CD4-positive, alpha-beta T cell (primary cell): Measurements from ENCODE around the gene PPP1R3E. TPM values are rescaled to one million over a fixed set of nuclear protein-coding genes. Genes with fewer than 3 reads are reported as not detected.

Experiments used
- ATAC-seq: fragments of 200-7000 bp; cut with Tn5 transposase; one replicate; pipeline ENCODE4 v1.10.0; 2022; ENCODE audit warnings: mild to moderate bottlenecking; ENCODE audit not compliant: poor library complexity
- CTCF ChIA-PET: fragments of 350-600 bp; sonication (Branson Sonifier 250); formaldehyde crosslinking; loops from one replicate; lab custom pipeline; 2021; ENCODE audit warnings: antibody characterized with exemption, inconsistent platforms; lab: Charles Lee
- POLR2A ChIA-PET: fragments of 350-600 bp; sonication (Branson Sonifier 250); formaldehyde crosslinking; loops from one replicate; lab custom pipeline; 2021; ENCODE audit warnings: antibody characterized with exemption, inconsistent platforms; lab: Charles Lee
- DNase-seq, 14 experiments: peaks; one replicate each; pipeline ENCODE4 v3.0.0-alpha.2; 2013 to 2020; ENCODE audit warnings: mixed read lengths in 2 of 14
- H3K27ac ChIP-seq, 2 donors: one replicate each; pipeline versions ENCODE4 v1.5.1 to v1.7.0; 2013; ENCODE audit warnings: low read length in 2 of 2, low read depth in 1 of 2, mild to moderate bottlenecking in 1 of 2
- H3K27me3 ChIP-seq, 2 experiments: 1 replicate in 1 of 2; 2 replicates in 1 of 2; pipeline versions ENCODE4 v1.6.1 to v1.7.0; 2013; ENCODE audit warnings: low read length in 2 of 2, control low read depth in 1 of 2, mild to moderate bottlenecking in 1 of 2, moderate library complexity in 1 of 2; ENCODE audit not compliant: insufficient read depth in 2 of 2, control insufficient read depth in 1 of 2
- H3K36me3 ChIP-seq: one replicate; pipeline ENCODE4 v1.6.1; 2013; ENCODE audit warnings: low read length, control low read depth; ENCODE audit not compliant: insufficient read depth
- H3K4me1 ChIP-seq: one replicate; pipeline ENCODE4 v1.6.1; 2013; ENCODE audit warnings: low read length, control low read depth; ENCODE audit not compliant: insufficient read depth
- H3K4me3 ChIP-seq: one replicate; pipeline ENCODE4 v1.5.1; 2013; ENCODE audit warnings: mild to moderate bottlenecking, low read length, moderate library complexity
- H3K9me3 ChIP-seq, 2 experiments: 1 replicate in 1 of 2; 2 replicates in 1 of 2; pipeline versions ENCODE4 v1.6.1 to v1.7.0; 2013; ENCODE audit warnings: low read length in 2 of 2, mild to moderate bottlenecking in 2 of 2, control low read depth in 1 of 2, moderate library complexity in 1 of 2; ENCODE audit not compliant: control insufficient read depth in 1 of 2, insufficient read depth in 1 of 2
- H3K27ac Mint-ChIP-seq: one replicate; pipeline ENCODE4 v1.8.0; 2020; ENCODE audit warnings: mixed read lengths
- H3K27me3 Mint-ChIP-seq: one replicate; pipeline ENCODE4 v1.8.0; 2021; ENCODE audit warnings: mixed read lengths
- H3K36me3 Mint-ChIP-seq: one replicate; pipeline ENCODE4 v1.8.0; 2021; ENCODE audit warnings: low read depth, mixed read lengths
- H3K4me1 Mint-ChIP-seq: one replicate; pipeline ENCODE4 v1.8.0; 2021; ENCODE audit warnings: low read depth, mixed read lengths
- H3K4me3 Mint-ChIP-seq: one replicate; pipeline ENCODE4 v1.8.0; 2020; ENCODE audit warnings: mild to moderate bottlenecking, mixed read lengths
- H3K9me3 Mint-ChIP-seq: one replicate; pipeline ENCODE4 v1.8.0; 2020; ENCODE audit warnings: mixed read lengths
- intact Hi-C, 2 experiments: fragments of 100-400 bp; cut with DNase I in 1 of 2; cut with micrococcal nuclease in 1 of 2; formaldehyde crosslinking; loops; one replicate each; pipeline versions ENCODE4 v1.15.1 to v1.9.0; 2023 to 2025; cut with DNase I, micrococcal nuclease
- total RNA-seq, 174 experiments: library from RNA in 2 of 174; stranded (reverse) in 2 of 174; gene quantifications; one replicate each; pipeline ENCODE4 v1.2.3 and lab custom pipeline; 2021 to 2026
- TF ChIP-seq, protein P1 (sequence below): fragments of 200-600 bp; IDR thresholded peaks from one replicate; pipeline ENCODE4 v1.8.0; 2022; ENCODE audit warnings: antibody characterized with exemption, mild to moderate bottlenecking

Gene PPP1R3E
- total RNA-seq, 2 experiments from 2014 or later: 51.0 to 53.8 TPM

- H3K27ac Mint-ChIP-seq: no peak overlapping the region
- H3K27me3 Mint-ChIP-seq: peaks cover 25% of the 10 kb centered on the region
- POLR2A ChIA-PET: no interaction called here
- H3K4me3 Mint-ChIP-seq: no peak overlapping the region
- Histone ChIP-seq H3K4me3 (no peak overlapping the region), H3K27ac (no peak overlapping the region), H3K4me1 (peaks cover 4% of the 10 kb centered on the region), H3K27me3 (peaks cover 0 to 7% of the 10 kb centered on the region in 2 experiments), H3K36me3 (no peaks in the 10 kb centered on the region), H3K9me3 (peaks cover 0 to 1% of the 10 kb centered on the region in 2 experiments)
- peaks cover 7% of the 10 kb centered on the region for H3K36me3 Mint-ChIP-seq
- TF ChIP-seq, protein P1, sequence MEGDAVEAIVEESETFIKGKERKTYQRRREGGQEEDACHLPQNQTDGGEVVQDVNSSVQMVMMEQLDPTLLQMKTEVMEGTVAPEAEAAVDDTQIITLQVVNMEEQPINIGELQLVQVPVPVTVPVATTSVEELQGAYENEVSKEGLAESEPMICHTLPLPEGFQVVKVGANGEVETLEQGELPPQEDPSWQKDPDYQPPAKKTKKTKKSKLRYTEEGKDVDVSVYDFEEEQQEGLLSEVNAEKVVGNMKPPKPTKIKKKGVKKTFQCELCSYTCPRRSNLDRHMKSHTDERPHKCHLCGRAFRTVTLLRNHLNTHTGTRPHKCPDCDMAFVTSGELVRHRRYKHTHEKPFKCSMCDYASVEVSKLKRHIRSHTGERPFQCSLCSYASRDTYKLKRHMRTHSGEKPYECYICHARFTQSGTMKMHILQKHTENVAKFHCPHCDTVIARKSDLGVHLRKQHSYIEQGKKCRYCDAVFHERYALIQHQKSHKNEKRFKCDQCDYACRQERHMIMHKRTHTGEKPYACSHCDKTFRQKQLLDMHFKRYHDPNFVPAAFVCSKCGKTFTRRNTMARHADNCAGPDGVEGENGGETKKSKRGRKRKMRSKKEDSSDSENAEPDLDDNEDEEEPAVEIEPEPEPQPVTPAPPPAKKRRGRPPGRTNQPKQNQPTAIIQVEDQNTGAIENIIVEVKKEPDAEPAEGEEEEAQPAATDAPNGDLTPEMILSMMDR: no peak
- no peak for ATAC-seq
- no peaks in the 10 kb centered on the region for H3K9me3 Mint-ChIP-seq
- CTCF ChIA-PET: no interaction called here
- H3K4me1 Mint-ChIP-seq: no peaks in the 10 kb centered on the region
- intact Hi-C loops: no loop called here
- DNase-seq: no peak
Measured at GRCh38 chr14:23346693-23347405, 44.2 kb upstream of the PPP1R3E start.

- Mint-ChIP-seq H3K27me3 (peaks cover 21% of the 10 kb centered on the region), H3K27ac (no peak overlapping the region), H3K36me3 (peaks cover 7% of the 10 kb centered on the region), H3K9me3 (no peaks in the 10 kb centered on the region), H3K4me1 (no peaks in the 10 kb centered on the region), H3K4me3 (peak overlapping the region; percentile 44)
- H3K4me1 ChIP-seq: no peaks in the 10 kb centered on the region
- H3K9me3 ChIP-seq: no peaks in the 10 kb centered on the region
- TF ChIP-seq, protein P1: no peak
- intact Hi-C loops: no loop called here
- ChIA-PET POLR2A (interaction anchor here (1.4 kb wide), 1 partner anchor 25 kb away, joined by 4 read pairs; the partner anchor contains the start of gene PABPN1), CTCF (no interaction called here)
- no peak for DNase-seq
- H3K36me3 ChIP-seq: no peaks in the 10 kb centered on the region
- H3K27me3 ChIP-seq: peaks cover 0 to 7% of the 10 kb centered on the region in 2 experiments
- H3K27ac ChIP-seq: no peak overlapping the region
- no peak for ATAC-seq
- H3K4me3 ChIP-seq: no peak overlapping the region
Measured at GRCh38 chr14:23345987-23346692, 43.5 kb upstream of the PPP1R3E start.

DNA sequence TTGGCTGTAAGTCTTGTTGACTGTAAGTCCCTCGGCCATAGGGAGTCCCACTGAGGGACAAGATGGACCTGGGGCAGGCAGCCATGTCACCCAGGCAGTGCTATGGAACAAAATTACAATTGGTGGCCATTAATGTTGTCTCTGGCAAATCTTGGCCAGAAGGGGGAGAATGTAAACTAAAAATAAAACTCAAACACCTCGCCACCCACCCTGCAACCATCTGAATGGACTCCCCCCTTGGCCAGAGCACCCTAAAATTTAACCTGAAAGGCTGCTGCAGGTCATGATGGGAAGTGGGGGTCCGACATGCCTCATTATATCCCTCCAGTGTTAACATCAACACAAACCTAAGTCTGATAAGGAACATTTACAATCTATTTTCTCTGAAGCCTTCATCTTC is 41.8 kb upstream of the PPP1R3E start:
- Mint-ChIP-seq H3K27ac (no peak overlapping the region), H3K9me3 (no peaks in the 10 kb centered on the region), H3K27me3 (peaks cover 19% of the 10 kb centered on the region), H3K36me3 (peaks cover 7% of the 10 kb centered on the region), H3K4me1 (no peaks in the 10 kb centered on the region), H3K4me3 (no peak overlapping the region)
- POLR2A ChIA-PET: no interaction called here
- H3K4me3 ChIP-seq: no peak overlapping the region
- H3K27me3 ChIP-seq: no peaks in the 10 kb centered on the region
- DNase-seq (no peak), ATAC-seq (no peak)
- intact Hi-C loops: no loop called here
- CTCF ChIA-PET: interaction anchor here (0.7 kb wide), 1 partner anchor 223 kb away, joined by 3 read pairs; no protein-coding TSS in a partner anchor
- no peaks in the 10 kb centered on the region for H3K36me3 ChIP-seq
- TF ChIP-seq, protein P1: no peak
- no peaks in the 10 kb centered on the region for H3K9me3 ChIP-seq
- H3K4me1 ChIP-seq: no peaks in the 10 kb centered on the region
- H3K27ac ChIP-seq: no peak overlapping the region
